Psoas muscle (tissue), 8 donors: Measurements from ENCODE around the gene PRR36. TPM values are rescaled to one million over a fixed set of nuclear protein-coding genes. Genes with fewer than 3 reads are reported as not detected.
A peak's percentile ranks its signal among the peaks of the same experiment; 100 is the strongest.

ENCODE experiments used
- ATAC-seq, 4 donors: fragments of 200-7000 bp; cut with Tn5 transposase; one replicate each; pipeline ENCODE4 v1.9.1; 2020; ENCODE audit warnings: moderate library complexity in 3 of 4, mild to moderate bottlenecking in 2 of 4
- DNase-seq, 2 donors: peaks; one replicate each; pipeline ENCODE4 v3.0.0-alpha.2; 2020
- H3K27ac ChIP-seq: fragments of 200-600 bp; one replicate; pipeline ENCODE4 v1.8.0; 2022
- H3K27me3 ChIP-seq, 3 donors: fragments of 200-600 bp in 1 of 3; one replicate each; pipeline versions ENCODE4 v1.6.1 to v1.8.0; 2013 to 2022; ENCODE audit warnings: low read length in 2 of 3, mild to moderate bottlenecking in 2 of 3, moderate library complexity in 1 of 3; ENCODE audit not compliant: insufficient read depth in 3 of 3
- H3K36me3 ChIP-seq, 2 donors: fragments of 200-600 bp in 1 of 2; one replicate each; pipeline versions ENCODE4 v1.6.1 to v1.8.0; 2013 to 2022; ENCODE audit warnings: low read depth in 1 of 2, mild to moderate bottlenecking in 1 of 2, moderate library complexity in 1 of 2; ENCODE audit not compliant: insufficient read depth in 1 of 2
- H3K4me1 ChIP-seq: fragments of 200-600 bp; one replicate; pipeline ENCODE4 v1.8.0; 2022
- H3K4me3 ChIP-seq: fragments of 200-600 bp; one replicate; pipeline ENCODE4 v1.8.0; 2022; ENCODE audit warnings: mild to moderate bottlenecking
- H3K9me3 ChIP-seq: fragments of 200-600 bp; one replicate; pipeline ENCODE4 v1.8.0; 2022
- WGBS, 3 donors: extraction: QIAGEN DNeasy Blood & Tissue Kit; methylation state at CpG; one replicate each; pipeline versions ENCODE4 v1.1.6 to v1.1.7; 2013; 5-methylcytosine and 5-hydroxymethylcytosine counted together
- intact Hi-C, 2 donors: fragments of 100-400 bp; cut with DNase I; formaldehyde crosslinking; loops; one replicate each; pipeline versions ENCODE4 v1.11.0 to v1.14.2; 2022
- polyA plus RNA-seq, 3 donors: library from polyadenylated mRNA; stranded (reverse); fragments of 200-250 nt; gene quantifications; one replicate each; pipeline ENCODE4 v1.2.3, GENCODE V29; 2013
- total RNA-seq, 4 donors: library from RNA; stranded (reverse); fragmentation: NEBNext Ultra II Directional in 2 of 4; extraction: Animal tissue kit (Norgen Biotek cat#: 25700) in 2 of 4; gene quantifications; one replicate each; pipeline versions ENCODE4 v1.2.1 to v1.2.4, GENCODE V29; 2021 to 2023
- TF ChIP-seq, protein P1 (sequence below): fragments of 200-600 bp; IDR thresholded peaks from one replicate; pipeline ENCODE4 v1.8.0; 2022; ENCODE audit warnings: antibody characterized with exemption
- donor health status: healthy with polysubstance abuse.
- donor health status: DM: no; HTN: no; CAD: no; lungs with moderate emphysema.
- donor health status: Bipolar disorder and iron deficiency.
- donor health status: healthy.
- donor health status: DM: yes; HTN: yes; CAD: no.
- donor health status: DM: no; HTN: no; CAD: no.
- donor health status: DM: no; HTN: no; CAD: no.
- donor health status: DM: yes; HTN: yes; CAD: no.

PRR36 gene
- total and polyA plus RNA-seq, 7 donors: not detected

DNA sequence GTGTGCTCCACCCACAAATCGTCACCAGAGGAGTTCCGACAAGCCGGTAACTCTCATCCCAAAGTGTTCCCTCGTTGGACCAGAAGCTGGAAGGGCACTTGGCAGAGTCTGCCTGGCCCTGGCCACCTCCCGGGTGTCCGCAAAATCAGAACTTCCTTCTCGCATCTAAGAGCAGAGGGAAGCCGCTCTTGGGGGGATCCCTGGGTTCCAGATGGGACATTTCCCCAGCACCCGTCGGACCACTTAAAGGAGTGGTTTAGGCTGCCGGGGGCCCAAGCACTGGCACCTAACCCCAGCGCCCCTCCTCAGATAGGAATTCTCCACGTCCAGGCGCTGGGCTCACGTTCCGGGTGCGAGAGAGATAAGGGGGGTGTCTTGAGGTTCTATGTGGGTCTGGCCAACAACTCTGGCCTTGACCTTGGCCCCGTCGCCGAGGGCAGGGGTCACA lies 28.6 kb upstream of the PRR36 start:
- TF ChIP-seq, protein P1, sequence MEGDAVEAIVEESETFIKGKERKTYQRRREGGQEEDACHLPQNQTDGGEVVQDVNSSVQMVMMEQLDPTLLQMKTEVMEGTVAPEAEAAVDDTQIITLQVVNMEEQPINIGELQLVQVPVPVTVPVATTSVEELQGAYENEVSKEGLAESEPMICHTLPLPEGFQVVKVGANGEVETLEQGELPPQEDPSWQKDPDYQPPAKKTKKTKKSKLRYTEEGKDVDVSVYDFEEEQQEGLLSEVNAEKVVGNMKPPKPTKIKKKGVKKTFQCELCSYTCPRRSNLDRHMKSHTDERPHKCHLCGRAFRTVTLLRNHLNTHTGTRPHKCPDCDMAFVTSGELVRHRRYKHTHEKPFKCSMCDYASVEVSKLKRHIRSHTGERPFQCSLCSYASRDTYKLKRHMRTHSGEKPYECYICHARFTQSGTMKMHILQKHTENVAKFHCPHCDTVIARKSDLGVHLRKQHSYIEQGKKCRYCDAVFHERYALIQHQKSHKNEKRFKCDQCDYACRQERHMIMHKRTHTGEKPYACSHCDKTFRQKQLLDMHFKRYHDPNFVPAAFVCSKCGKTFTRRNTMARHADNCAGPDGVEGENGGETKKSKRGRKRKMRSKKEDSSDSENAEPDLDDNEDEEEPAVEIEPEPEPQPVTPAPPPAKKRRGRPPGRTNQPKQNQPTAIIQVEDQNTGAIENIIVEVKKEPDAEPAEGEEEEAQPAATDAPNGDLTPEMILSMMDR: no peak
- DNase-seq (no peak), ATAC-seq (no peak)
- 6 to 14% (median 9%) methylated on average over 20 of the region's 20 CpGs for WGBS, 3 donors
- H3K27ac ChIP-seq: peak overlapping the region; percentile 91
- H3K27me3 ChIP-seq: no peaks in the 10 kb centered on the region
- no peaks in the 10 kb centered on the region for H3K9me3 ChIP-seq
- peaks cover 27% of the 10 kb centered on the region for H3K4me1 ChIP-seq
- peak overlapping the region; percentile 86 for H3K4me3 ChIP-seq
- peaks cover 0 to 11% of the 10 kb centered on the region in 2 donors for H3K36me3 ChIP-seq
- intact Hi-C loops: loop anchor here in 1 of 2 donors (5.0 kb wide), 1 partner anchor 929 kb away; the partner anchor contains the start of genes MBD3L1 and ZNF558

GRCh38 chr19:7901337-7901736 lies 27.1 kb upstream of the PRR36 start:
- intact Hi-C loops: loop anchor here in 1 of 2 donors (5.0 kb wide), 1 partner anchor 931 kb away; the partner anchor contains the start of genes MBD3L1 and ZNF558
- H3K4me1 ChIP-seq: peaks cover 23% of the 10 kb centered on the region
- H3K4me3 ChIP-seq: no peak overlapping the region
- ATAC-seq (no peak), DNase-seq (no peak)
- peaks cover 0 to 8% of the 10 kb centered on the region in 2 donors for H3K36me3 ChIP-seq
- no peaks in the 10 kb centered on the region for H3K9me3 ChIP-seq
- WGBS, 3 donors: 82 to 88% (median 82%) methylated on average over 7 of the region's 7 CpGs
- no peak overlapping the region for H3K27ac ChIP-seq
- TF ChIP-seq, protein P1: no peak
- no peaks in the 10 kb centered on the region for H3K27me3 ChIP-seq

DNA sequence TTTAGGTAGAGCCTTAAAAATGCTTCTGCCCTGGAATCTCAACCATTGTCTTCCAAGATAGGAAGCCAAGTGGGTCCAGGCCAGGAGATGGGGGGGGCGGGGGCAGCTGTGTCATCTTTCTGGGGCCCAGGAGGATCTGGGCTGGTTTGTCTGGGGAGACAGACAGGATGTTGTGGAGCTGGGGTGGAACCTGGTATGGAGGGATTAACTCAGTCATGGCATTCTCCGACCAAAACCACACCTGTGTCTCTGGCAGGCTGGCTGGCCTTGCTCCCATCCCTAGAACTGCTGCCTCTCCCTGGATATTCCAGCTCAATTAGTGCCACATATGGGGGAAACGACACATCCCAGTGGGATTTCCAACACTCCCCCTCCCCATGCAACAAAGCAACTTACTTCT lies 26.7 kb upstream of the PRR36 start:
- Histone ChIP-seq H3K36me3 (peaks cover 0 to 4% of the 10 kb centered on the region in 2 donors), H3K27me3 (no peaks in the 10 kb centered on the region), H3K4me3 (no peak overlapping the region), H3K27ac (no peak overlapping the region), H3K4me1 (peaks cover 23% of the 10 kb centered on the region), H3K9me3 (no peaks in the 10 kb centered on the region)
- intact Hi-C loops: loop anchor here in 1 of 2 donors (5.0 kb wide), 1 partner anchor 931 kb away; the partner anchor contains the start of genes MBD3L1 and ZNF558
- no peak for ATAC-seq
- WGBS, 3 donors: 17 to 53% (median 38%) methylated on average over 3 of the region's 3 CpGs
- DNase-seq: no peak
- TF ChIP-seq, protein P1: no peak

- Histone ChIP-seq H3K4me3 (no peak overlapping the region), H3K4me1 (peaks cover 23% of the 10 kb centered on the region), H3K36me3 (no peaks in the 10 kb centered on the region), H3K27me3 (no peaks in the 10 kb centered on the region), H3K27ac (no peak overlapping the region), H3K9me3 (no peaks in the 10 kb centered on the region)
- no peak for DNase-seq
- ATAC-seq: no peak
- WGBS, 3 donors: 38 to 51% (median 42%) methylated on average over 19 to 21 of the region's 21 CpGs
- TF ChIP-seq, protein P1: no peak
- intact Hi-C loops: loop anchor here in 1 of 2 donors (5.0 kb wide), 1 partner anchor 932 kb away; the partner anchor contains the start of genes MBD3L1 and ZNF558
Observed at GRCh38 chr19:7900401-7900870, 26.2 kb upstream of the PRR36 start.
